NCI-H146 treated with DMSO at 0.1 percent for 48 hours (cell line): ENCODE measurements around the gene LRRC43.
"Not testable (repeated sequence)": the region's sequence is repeated elsewhere in the genome, so short reads cannot be mapped to it uniquely, and the experiment has no call there.

Source experiments
- DNase-seq: peaks from one replicate; lab custom pipeline; 2025; ENCODE audit not compliant: unreplicated experiment; lab: John Stamatoyannopoulos, UW

Gene LRRC43

GRCh38 chr12:122152754-122153153, 30.2 kb upstream of the LRRC43 start:
- DNase-seq, result no peak

- no peak for DNase-seq
Measured at GRCh38 chr12:122155705-122156104, 27.2 kb upstream of the LRRC43 start.

- DNase-seq, result no peak
Measured at GRCh38 chr12:122158700-122159285, 24.1 kb upstream of the LRRC43 start.

GRCh38 chr12:122159882-122160281, 23.0 kb upstream of the LRRC43 start:
- no peak for DNase-seq

GRCh38 chr12:122160761-122161160, 22.2 kb upstream of the LRRC43 start:
- DNase-seq, result no peak

GRCh38 chr12:122161682-122162081, 21.2 kb upstream of the LRRC43 start:
- DNase-seq, result no peak

- DNase-seq, result no peak
Measured at GRCh38 chr12:122162976-122163375, 19.9 kb upstream of the LRRC43 start.

- no peak for DNase-seq
Measured at GRCh38 chr12:122166422-122167349, 16.2 kb upstream of the LRRC43 start.

- DNase-seq, result no peak
Measured at GRCh38 chr12:122167356-122167925, 15.5 kb upstream of the LRRC43 start.

GRCh38 chr12:122168492-122168891, 14.4 kb upstream of the LRRC43 start:
- no peak for DNase-seq

GRCh38 chr12:122171399-122171798, 11.5 kb upstream of the LRRC43 start:
- no peak for DNase-seq

- DNase-seq, result no peak
Measured at GRCh38 chr12:122172262-122172939, 10.5 kb upstream of the LRRC43 start.

GRCh38 chr12:122174155-122174845, 8.6 kb upstream of the LRRC43 start, which contains the start of gene IL31:
IL31 (minus strand) TSS chr12:122174221; CDS start chr12:122174172, 49 bp downstream.
- no peak for DNase-seq

GRCh38 chr12:122176473-122176872, 6.5 kb upstream of the LRRC43 start:
- not testable (repeated sequence) for DNase-seq

- DNase-seq, result no peak
Measured at GRCh38 chr12:122183588-122183940, 641 bp downstream of the LRRC43 start.

- no peak for DNase-seq
Measured at GRCh38 chr12:122184517-122184916, 1.6 kb downstream of the LRRC43 start.

- DNase-seq, result no peak
Measured at GRCh38 chr12:122185079-122185478, 2.2 kb downstream of the LRRC43 start.

GRCh38 chr12:122185494-122186082, 2.7 kb downstream of the LRRC43 start:
- DNase-seq, result no peak

GRCh38 chr12:122187466-122187865, 4.5 kb downstream of the LRRC43 start:
- DNase-seq, result no peak

- DNase-seq, result no peak
Measured at GRCh38 chr12:122189626-122190475, 6.9 kb downstream of the LRRC43 start.
